ENCODE results near the gene PLCB1. TPM values are rescaled to one million over a fixed set of nuclear protein-coding genes. Genes with fewer than 3 reads are reported as not detected.

PLCB1 gene
- total RNA-seq, 1 experiment from 2014 or later, result 4.4 TPM

GRCh38 chr20:8220716-8221115, 88.7 kb downstream of the PLCB1 start:
- Histone ChIP-seq H3K79me2 (ENCODE audit: low read length) (no peaks in the 10 kb centered on the region), H3K9me3 (ENCODE audit: low read length) (no peaks in the 10 kb centered on the region), H3K9ac (ENCODE audit: low read length) (no peak overlapping the region), H3K9me2 (replicated peaks; ENCODE audit: low read length) (no peaks in the 10 kb centered on the region), H3K36me3 (ENCODE audit: low read depth, low read length) (no peaks in the 10 kb centered on the region), H2AFZ (ENCODE audit: low read length) (no peak overlapping the region), H3F3A (ENCODE audit: low read length, unreplicated experiment) (no peaks in the 10 kb centered on the region), H3K4me3 (ENCODE audit: low read length) (no peak overlapping the region), H3K27me3 (ENCODE audit: low read length) (peaks cover 6% of the 10 kb centered on the region; the same call in 1 of the 2 replicates), H3K27ac (ENCODE audit: low read length) (no peak overlapping the region), H4K20me1 (ENCODE audit: low read length) (no peaks in the 10 kb centered on the region), H3K4me2 (ENCODE audit: low read length) (no peak overlapping the region), H3K4me1 (ENCODE audit: insufficient read depth, low read length) (0 out of 2 replicates have a peak, but pooled peaks cover 13% of the 10 kb centered on the region)
- DNase-seq, result no peak
- no TSS peak for BruUV-seq (replicated peaks)
- no peak for TF ChIP-seq CTCF (conservative IDR thresholded peaks at IDR 0.05; ENCODE audit: low read depth, low read length)
- TF ChIP-seq EZH2phosphoT487 (IDR thresholded peaks at IDR 0.05; ENCODE audit: borderline replicate concordance, low read length), result no peak
- intact Hi-C loops (cut with micrococcal nuclease), result loop anchor here (5.0 kb wide), 1 partner anchor 63 kb away; no protein-coding TSS in a partner anchor
- ChIA-PET CTCF (no interaction called here), POLR2A (ENCODE audit: unreplicated experiment) (no interaction called here)
- no peak for ATAC-seq

GRCh38 chr20:8221887-8222419, 89.9 kb downstream of the PLCB1 start:
- Histone ChIP-seq H3F3A (ENCODE audit: low read length, unreplicated experiment) (no peaks in the 10 kb centered on the region), H3K4me1 (ENCODE audit: insufficient read depth, low read length) (0 out of 2 replicates have a peak, but pooled peaks cover 13% of the 10 kb centered on the region), H2AFZ (ENCODE audit: low read length) (no peak overlapping the region), H3K79me2 (ENCODE audit: low read length) (no peaks in the 10 kb centered on the region), H3K9me2 (replicated peaks; ENCODE audit: low read length) (no peaks in the 10 kb centered on the region), H3K36me3 (ENCODE audit: low read depth, low read length) (no peaks in the 10 kb centered on the region), H3K27ac (ENCODE audit: low read length) (no peak overlapping the region), H3K4me3 (ENCODE audit: low read length) (no peak overlapping the region), H3K27me3 (ENCODE audit: low read length) (peaks cover 4% of the 10 kb centered on the region; the same call in 1 of the 2 replicates), H3K4me2 (ENCODE audit: low read length) (no peak overlapping the region), H3K9ac (ENCODE audit: low read length) (no peak overlapping the region), H3K9me3 (ENCODE audit: low read length) (no peaks in the 10 kb centered on the region), H4K20me1 (ENCODE audit: low read length) (no peaks in the 10 kb centered on the region)
- no peak for ATAC-seq
- ChIA-PET POLR2A (ENCODE audit: unreplicated experiment) (no interaction called here), CTCF (no interaction called here)
- DNase-seq, result no peak
- BruUV-seq (replicated peaks), result no TSS peak
- TF ChIP-seq EZH2 (IDR thresholded peaks at IDR 0.05; ENCODE audit: low read length, unreplicated experiment), result no peak
- TF ChIP-seq CTCF (conservative IDR thresholded peaks at IDR 0.05; ENCODE audit: low read depth, low read length), result no peak
- TF ChIP-seq EZH2phosphoT487 (IDR thresholded peaks at IDR 0.05; ENCODE audit: borderline replicate concordance, low read length), result no peak
- intact Hi-C loops (cut with micrococcal nuclease), result loop anchor here (5.0 kb wide), 1 partner anchor 65 kb away; no protein-coding TSS in a partner anchor

All from PC-3 (cell line).